Keratinocyte (primary cell): ENCODE results near the gene NPM1. TPM values are rescaled to one million over a fixed set of nuclear protein-coding genes. Genes with fewer than 3 reads are reported as not detected.
"Not testable (repeated sequence)": the region's sequence is repeated elsewhere in the genome, so short reads cannot be mapped to it uniquely, and the experiment has no call there.

Experiments used
- DNase-seq: peaks from one replicate; pipeline ENCODE4 v3.0.0-alpha.2; 2011; ENCODE audit warnings: low read depth, missing footprints, low spot score
- FAIRE-seq: peaks from 2 replicates; lab custom pipeline; 2011; peaks lifted over from hg19 to GRCh38; lab: Jason Lieb, UNC
- H2AFZ ChIP-seq: 2 replicates; pipeline ENCODE4 v1.6.0; 2012; ENCODE audit warnings: low read length, control low read depth, inconsistent platforms; ENCODE audit not compliant: control insufficient read depth
- H3K27ac ChIP-seq: 2 replicates; pipeline ENCODE4 v1.5.1; 2011; ENCODE audit warnings: low read length; ENCODE audit not compliant: control insufficient read depth, insufficient read depth
- H3K27me3 ChIP-seq: 3 replicates; pipeline ENCODE4 v1.6.0; 2011; ENCODE audit warnings: low read length; ENCODE audit not compliant: control insufficient read depth, insufficient read depth; ENCODE audit errors: extremely low read depth
- H3K36me3 ChIP-seq, 2 experiments: 2 replicates in 1 of 2; 3 replicates in 1 of 2; pipeline ENCODE4 v1.5.1; 2011; ENCODE audit warnings: low read length in 2 of 2, mild to moderate bottlenecking in 1 of 2; ENCODE audit not compliant: control insufficient read depth in 2 of 2, insufficient read depth in 2 of 2; ENCODE audit errors: extremely low read depth in 1 of 2
- H3K4me1 ChIP-seq: 3 replicates; pipeline ENCODE4 v1.5.1; 2011; ENCODE audit warnings: low read length; ENCODE audit not compliant: control insufficient read depth, insufficient read depth; ENCODE audit errors: extremely low read depth
- H3K4me2 ChIP-seq: 3 replicates; pipeline ENCODE4 v1.6.0; 2011; ENCODE audit warnings: low read depth, low read length; ENCODE audit not compliant: control insufficient read depth, insufficient read depth; ENCODE audit errors: extremely low read depth
- H3K4me3 ChIP-seq, 3 experiments: fragments of 200-600 bp in 1 of 3; sonication (generic) in 1 of 3; 2 replicates in 2 of 3; 3 replicates in 1 of 3; pipeline ENCODE4 v1.5.1; 2011 to 2016; ENCODE audit warnings: low read length in 3 of 3, mild to moderate bottlenecking in 3 of 3, control low read depth in 2 of 3, inconsistent platforms in 1 of 3, low read depth in 1 of 3, mixed read lengths in 1 of 3, mixed run types in 1 of 3, moderate library complexity in 1 of 3; ENCODE audit not compliant: control insufficient read depth in 2 of 3, insufficient read depth in 2 of 3; ENCODE audit errors: extremely low read depth in 1 of 3
- H3K79me2 ChIP-seq: 2 replicates; pipeline ENCODE4 v1.6.0; 2012; ENCODE audit warnings: low read length; ENCODE audit not compliant: control insufficient read depth, insufficient read depth
- H3K9ac ChIP-seq: 3 replicates; pipeline ENCODE4 v1.6.0; 2011; ENCODE audit warnings: low read length; ENCODE audit not compliant: control insufficient read depth, insufficient read depth; ENCODE audit errors: extremely low read depth
- H3K9me1 ChIP-seq: 3 replicates; pipeline ENCODE4 v1.6.0; 2011; ENCODE audit warnings: low read length; ENCODE audit not compliant: control insufficient read depth, insufficient read depth; ENCODE audit errors: extremely low read depth
- H3K9me3 ChIP-seq: 2 replicates; pipeline ENCODE4 v1.5.1; 2012; ENCODE audit warnings: low read depth, low read length; ENCODE audit not compliant: control insufficient read depth
- H4K20me1 ChIP-seq: 3 replicates; pipeline ENCODE4 v1.6.0; 2011; ENCODE audit warnings: low read length; ENCODE audit not compliant: control insufficient read depth, insufficient read depth; ENCODE audit errors: extremely low read depth
- EZH2 ChIP-seq: IDR thresholded peaks from one replicate; pipeline ENCODE4 v1.6.1; 2012; ENCODE audit warnings: inconsistent platforms, mild to moderate bottlenecking, low read length, moderate library complexity
- dilution Hi-C: fragments of 300-500 bp; cut with MboI; formaldehyde crosslinking; loops from one replicate; pipeline ENCODE4 v1.7.0; 2020; ENCODE audit warnings: low sequenced_read_pairs; ENCODE audit not compliant: extremely low pct_ligation_motif_present
- polyA plus RNA-seq, 5 experiments: library from polyadenylated mRNA; depleted of rRNA in 3 of 5; stranded (reverse) in 3 of 5; stranded (forward) in 1 of 5; unstranded in 1 of 5; fragments of >200 nt; gene quantifications; 1 replicate in 1 of 5; 2 replicates in 3 of 5; 3 replicates in 1 of 5; pipeline versions ENCODE4 v1.2.1 to v1.2.3, GENCODE V29; 2011 to 2012; ENCODE audit warnings: missing spikeins in 2 of 5, low read depth in 1 of 5, low replicate concordance in 1 of 5
- TF ChIP-seq, protein P1 (sequence below), 3 experiments: IDR thresholded peaks in 1 of 3; conservative IDR thresholded peaks in 1 of 3; optimal IDR thresholded peaks in 1 of 3; 2 replicates in 2 of 3; 3 replicates in 1 of 3; pipeline versions ENCODE3 to v1.5.1; 2011; ENCODE audit warnings: low read length in 3 of 3, mild to moderate bottlenecking in 3 of 3, moderate library complexity in 2 of 3, control low read depth in 1 of 3, inconsistent platforms in 1 of 3; ENCODE audit not compliant: insufficient read depth in 2 of 3; ENCODE audit errors: extremely low read depth in 1 of 3

Gene NPM1
- polyA plus RNA-seq, 1 donor (not counting 4 experiments of a cell fraction or from before 2014, with no cell fraction given) = 2,398 TPM

GRCh38 chr5:171370881-171371280, 16.8 kb upstream of the NPM1 start:
- H3K27me3 ChIP-seq, H3K4me2 ChIP-seq, FAIRE-seq, H3K79me2 ChIP-seq, DNase-seq, H4K20me1 ChIP-seq, H3K4me1 ChIP-seq, H3K9ac ChIP-seq, H3K36me3 ChIP-seq, H3K9me1 ChIP-seq, H3K27ac ChIP-seq, dilution Hi-C loops, H3K4me3 ChIP-seq, H3K9me3 ChIP-seq, H2AFZ ChIP-seq: not testable (repeated sequence)
- TF ChIP-seq, protein P1, sequence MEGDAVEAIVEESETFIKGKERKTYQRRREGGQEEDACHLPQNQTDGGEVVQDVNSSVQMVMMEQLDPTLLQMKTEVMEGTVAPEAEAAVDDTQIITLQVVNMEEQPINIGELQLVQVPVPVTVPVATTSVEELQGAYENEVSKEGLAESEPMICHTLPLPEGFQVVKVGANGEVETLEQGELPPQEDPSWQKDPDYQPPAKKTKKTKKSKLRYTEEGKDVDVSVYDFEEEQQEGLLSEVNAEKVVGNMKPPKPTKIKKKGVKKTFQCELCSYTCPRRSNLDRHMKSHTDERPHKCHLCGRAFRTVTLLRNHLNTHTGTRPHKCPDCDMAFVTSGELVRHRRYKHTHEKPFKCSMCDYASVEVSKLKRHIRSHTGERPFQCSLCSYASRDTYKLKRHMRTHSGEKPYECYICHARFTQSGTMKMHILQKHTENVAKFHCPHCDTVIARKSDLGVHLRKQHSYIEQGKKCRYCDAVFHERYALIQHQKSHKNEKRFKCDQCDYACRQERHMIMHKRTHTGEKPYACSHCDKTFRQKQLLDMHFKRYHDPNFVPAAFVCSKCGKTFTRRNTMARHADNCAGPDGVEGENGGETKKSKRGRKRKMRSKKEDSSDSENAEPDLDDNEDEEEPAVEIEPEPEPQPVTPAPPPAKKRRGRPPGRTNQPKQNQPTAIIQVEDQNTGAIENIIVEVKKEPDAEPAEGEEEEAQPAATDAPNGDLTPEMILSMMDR (optimal IDR thresholded peaks at IDR 0.05 in 1 of 3, IDR thresholded peaks at IDR 0.05 in 1 of 3, conservative IDR thresholded peaks at IDR 0.05 in 1 of 3; ENCODE audit: extremely low read depth in 1 of 3, insufficient read depth in 2 of 3, low read length in 3 of 3) = peak in 2 of 3 experiments; percentile 19 to 38

- no peak overlapping the region for H2AFZ ChIP-seq
- H3K9me1 ChIP-seq = no peaks in the 10 kb centered on the region
- H3K4me3 ChIP-seq = no peak overlapping the region
- H3K79me2 ChIP-seq = no peaks in the 10 kb centered on the region
- H3K36me3 ChIP-seq = no peaks in the 10 kb centered on the region
- H3K9me3 ChIP-seq = no peaks in the 10 kb centered on the region
- H3K27ac ChIP-seq = no peak overlapping the region
- H3K27me3 ChIP-seq = no peaks in the 10 kb centered on the region
- TF ChIP-seq EZH2 = no peak
- TF ChIP-seq, protein P1 (optimal IDR thresholded peaks at IDR 0.05 in 1 of 3, IDR thresholded peaks at IDR 0.05 in 1 of 3, conservative IDR thresholded peaks at IDR 0.05 in 1 of 3; ENCODE audit: extremely low read depth in 1 of 3, insufficient read depth in 2 of 3, low read length in 3 of 3) = no peak
- no peaks in the 10 kb centered on the region for H3K4me1 ChIP-seq
- dilution Hi-C loops = no loop called here
- no peak overlapping the region for H3K4me2 ChIP-seq
- no peak for DNase-seq
- no peaks in the 10 kb centered on the region for H4K20me1 ChIP-seq
- no peak for FAIRE-seq
- H3K9ac ChIP-seq = no peak overlapping the region
Measured at GRCh38 chr5:171371326-171371725, 16.3 kb upstream of the NPM1 start.
